Hippocampal formation (tissue), 2 donors: Measurements from ENCODE around the gene UIMC1.

Experiments used
- DNase-seq, 2 donors: peaks; one replicate each; lab custom pipeline; 2025; lab: John Stamatoyannopoulos, UW

UIMC1 gene

DNA sequence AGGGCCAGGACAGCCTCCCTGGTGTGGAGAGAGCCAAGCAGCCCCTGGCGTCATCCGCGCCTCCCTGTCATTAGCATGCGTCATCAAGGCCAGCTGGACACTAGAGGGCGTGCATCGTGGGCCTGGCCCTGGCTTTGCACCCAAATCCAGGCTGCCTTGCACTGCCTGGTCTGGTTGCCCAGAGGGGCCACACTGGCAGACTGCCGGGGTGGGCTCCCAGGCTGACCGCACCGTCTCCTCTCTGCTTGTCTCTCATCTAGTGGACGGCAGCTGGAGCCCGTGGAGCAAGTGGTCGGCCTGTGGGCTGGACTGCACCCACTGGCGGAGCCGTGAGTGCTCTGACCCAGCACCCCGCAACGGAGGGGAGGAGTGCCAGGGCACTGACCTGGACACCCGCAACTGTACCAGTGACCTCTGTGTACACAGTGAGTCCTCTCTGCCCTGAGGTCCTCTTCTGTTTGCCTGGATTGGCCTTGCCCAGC is 136.4 kb downstream of the UIMC1 start:
- no peak for DNase-seq

GRCh38 chr5:176869501-176870109 is 137.0 kb downstream of the UIMC1 start:
- no peak for DNase-seq

GRCh38 chr5:176868731-176869130 is 137.8 kb downstream of the UIMC1 start:
- DNase-seq = no peak

- DNase-seq = no peak
These were observed 138.5 kb downstream of the UIMC1 start for GRCh38 chr5:176868126-176868525.

- no peak for DNase-seq
These were observed 139.8 kb downstream of the UIMC1 start for GRCh38 chr5:176866707-176867310.

DNA sequence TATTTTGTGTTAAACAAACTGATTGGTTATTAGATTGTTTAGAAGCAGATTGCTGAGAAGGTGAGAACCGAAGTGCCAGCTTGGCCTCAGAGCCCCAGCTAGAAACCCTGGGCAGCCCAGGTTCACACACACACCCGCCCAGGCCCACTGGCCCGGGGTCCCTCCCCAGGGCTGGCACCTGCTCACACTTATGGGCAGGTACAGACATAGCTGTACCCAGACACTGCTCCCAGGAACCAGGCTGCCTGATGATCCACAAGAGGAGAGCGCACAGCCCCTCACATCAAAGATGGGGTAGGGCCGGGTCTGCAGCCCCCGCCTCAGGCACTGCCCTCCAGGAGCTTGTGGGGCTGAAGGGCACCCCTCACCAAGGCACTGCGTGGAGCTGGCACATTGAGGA is 140.6 kb downstream of the UIMC1 start:
- no peak for DNase-seq

DNA sequence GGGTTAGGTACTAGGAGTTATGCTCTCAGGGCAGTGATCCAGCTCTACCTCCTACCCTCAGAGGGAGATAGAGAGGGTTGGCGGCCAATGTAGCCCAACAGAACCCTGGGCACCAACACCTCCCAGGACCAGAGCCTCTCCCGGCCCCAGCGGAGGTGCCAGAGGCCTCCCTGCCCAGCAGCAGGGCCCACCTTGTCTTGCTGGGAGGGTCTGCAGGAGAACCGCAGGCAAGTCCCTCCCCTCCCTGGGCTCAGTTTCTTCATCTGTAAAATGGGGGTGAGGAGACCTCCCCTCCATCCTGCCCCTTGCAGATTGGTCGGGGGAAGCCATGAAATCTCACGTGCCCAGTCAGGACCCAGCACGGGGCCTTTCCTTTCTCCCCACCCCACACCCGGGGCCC is 141.8 kb downstream of the UIMC1 start:
- DNase-seq = no peak

DNA sequence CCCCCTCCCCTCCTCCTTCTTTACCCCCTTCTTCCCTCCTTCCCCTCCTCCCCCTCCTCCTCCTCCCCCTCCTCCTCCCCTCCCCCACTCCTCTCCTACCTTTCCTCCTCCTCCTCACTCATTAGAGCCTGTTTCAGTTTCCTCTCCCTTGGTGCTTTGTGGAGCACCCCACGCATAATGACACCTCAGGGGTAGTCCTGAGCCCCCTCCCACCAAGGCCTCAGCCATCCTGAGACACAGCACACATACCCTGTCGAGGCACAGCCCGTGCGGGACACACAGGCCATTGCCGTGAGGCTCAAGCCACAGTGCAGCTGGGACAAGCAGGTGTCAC is 142.8 kb downstream of the UIMC1 start:
- DNase-seq = no peak

GRCh38 chr5:176863041-176863764 is 143.4 kb downstream of the UIMC1 start:
- no peak for DNase-seq

DNA sequence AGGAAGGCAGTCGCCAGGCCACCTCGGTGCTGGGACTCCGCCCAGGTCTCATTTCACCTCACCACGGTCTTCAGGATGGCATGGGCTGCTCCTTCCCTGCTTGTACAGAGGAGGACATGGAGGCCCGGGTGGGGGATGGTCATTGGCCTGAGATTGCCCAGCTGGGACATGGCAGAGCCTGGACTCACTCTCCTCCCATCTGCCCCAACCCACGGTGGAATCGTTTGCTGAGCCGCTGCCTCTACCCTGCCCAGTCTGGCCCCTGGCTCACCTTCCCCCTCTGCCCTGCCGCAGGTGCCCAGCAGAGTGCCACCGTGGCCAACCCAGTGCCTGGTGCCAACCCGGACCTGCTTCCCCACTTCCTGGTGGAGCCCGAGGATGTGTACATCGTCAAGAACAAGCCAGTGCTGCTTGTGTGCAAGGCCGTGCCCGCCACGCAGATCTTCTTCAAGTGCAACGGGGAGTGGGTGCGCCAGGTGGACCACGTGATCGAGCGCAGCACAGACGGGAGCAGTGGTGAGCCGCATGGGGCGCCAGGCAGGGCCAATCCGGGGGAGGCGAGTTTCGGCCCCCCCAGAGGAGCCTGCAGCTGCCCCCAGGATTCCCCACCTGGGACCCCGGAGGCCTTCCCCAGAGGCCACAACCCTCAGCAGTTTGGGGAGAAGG is 144.1 kb downstream of the UIMC1 start:
- DNase-seq = no peak

DNA sequence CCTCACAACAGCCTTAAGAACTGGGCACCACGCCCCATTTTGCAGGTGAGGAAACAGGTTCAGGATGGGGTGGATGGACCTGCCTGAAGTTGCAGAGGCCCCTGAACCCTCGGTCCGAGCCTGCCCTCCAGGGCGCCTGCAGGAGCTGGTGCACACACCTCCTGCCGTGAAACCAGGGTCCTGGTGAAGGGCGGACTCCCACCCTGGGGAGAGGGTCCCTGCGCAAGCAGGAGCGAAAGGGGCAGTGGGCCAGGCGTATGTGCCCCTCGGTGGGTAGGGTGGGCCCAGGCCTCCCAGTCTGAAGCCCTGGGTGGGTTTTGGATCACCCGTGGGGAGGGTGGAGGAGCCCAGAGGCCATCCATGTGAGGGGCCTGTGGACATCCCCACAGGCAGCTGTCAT is 145.3 kb downstream of the UIMC1 start:
- DNase-seq = no peak

DNA sequence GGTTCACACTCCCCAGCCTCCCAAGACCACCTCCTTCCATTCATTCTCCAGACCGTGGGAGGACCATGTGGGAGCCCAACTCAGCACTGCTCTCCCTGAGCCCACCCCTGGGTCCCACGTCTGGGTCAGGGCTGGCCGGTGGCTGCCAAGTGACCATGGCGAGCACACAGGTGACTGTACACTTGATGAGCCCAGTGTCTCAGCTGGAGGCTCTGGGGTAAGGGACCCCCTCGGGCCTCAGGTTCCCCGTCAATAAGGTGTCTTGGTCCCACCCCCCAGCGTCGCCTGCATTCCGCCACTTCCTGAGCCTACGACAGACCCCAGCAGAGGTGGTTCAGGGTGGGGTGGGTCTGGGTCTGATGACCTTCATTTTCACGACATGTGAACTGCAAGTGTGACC is 146.2 kb downstream of the UIMC1 start:
- DNase-seq = no peak

GRCh38 chr5:176859916-176860315 is 146.7 kb downstream of the UIMC1 start:
- DNase-seq = no peak

- no peak for DNase-seq
These were observed 148.7 kb downstream of the UIMC1 start for GRCh38 chr5:176857894-176858273.

DNA sequence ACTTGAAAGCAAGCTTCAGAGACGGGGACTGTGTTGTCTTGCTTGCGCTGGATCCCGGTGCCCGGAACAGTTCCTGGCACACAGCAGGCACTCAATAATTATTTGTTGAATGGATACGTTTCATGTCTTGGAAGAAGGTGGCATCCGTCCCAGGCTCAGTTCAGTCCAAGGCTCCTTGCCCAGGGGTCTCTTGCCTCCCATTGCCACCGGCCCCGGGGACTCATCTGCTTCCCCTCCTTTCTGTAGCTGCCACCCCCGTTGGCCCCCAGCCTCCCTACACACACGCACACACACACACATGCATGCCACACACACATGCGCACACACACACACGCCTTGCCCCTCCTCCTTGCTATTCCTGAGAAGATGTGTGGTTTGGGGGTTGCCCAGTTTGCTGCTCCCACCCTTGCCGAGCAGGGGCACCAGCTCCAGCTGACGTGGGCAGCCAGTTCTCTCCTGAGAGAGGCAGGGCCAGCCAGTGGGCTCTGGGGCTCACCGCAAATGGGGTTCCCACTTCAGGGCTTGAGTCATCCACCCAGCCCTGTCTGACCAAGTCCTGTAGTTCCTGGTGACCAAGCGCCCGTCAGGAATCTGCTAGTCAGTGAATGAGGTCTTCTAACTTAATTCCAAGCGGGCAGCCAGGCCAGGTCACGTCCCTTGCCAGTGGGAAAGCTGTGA is 149.2 kb downstream of the UIMC1 start:
- DNase-seq = no peak

GRCh38 chr5:176856746-176857145 is 149.8 kb downstream of the UIMC1 start:
- no peak for DNase-seq

- DNase-seq = no peak
These were observed 151.0 kb downstream of the UIMC1 start for GRCh38 chr5:176855598-176855997.
